DND-41 (cell line): Measurements from ENCODE around the gene KAZN.

Experiments
- ATAC-seq: fragments of 200-7000 bp; cut with Tn5 transposase; 3 replicates; pipeline ENCODE4 v1.9.1; 2021; ENCODE audit warnings: low read depth; ENCODE audit not compliant: insufficient read depth
- DNase-seq: peaks from one replicate; pipeline ENCODE4 v3.0.0-alpha.2; 2020
- H2AFZ ChIP-seq: 2 replicates; pipeline ENCODE4 v1.6.0; 2012; ENCODE audit warnings: low read depth, low read length
- H3K27ac ChIP-seq: 2 replicates; pipeline ENCODE4 v1.5.1; 2012; ENCODE audit warnings: low read length, inconsistent platforms
- H3K27me3 ChIP-seq: fragments of 200-600 bp; sonication (generic); 2 replicates; pipeline ENCODE4 v1.6.0; 2012; ENCODE audit warnings: low read length, mild to moderate bottlenecking, inconsistent platforms; ENCODE audit not compliant: insufficient read depth, poor library complexity
- H3K36me3 ChIP-seq: 2 replicates; pipeline ENCODE4 v1.5.1; 2012; ENCODE audit warnings: low read length, inconsistent platforms; ENCODE audit not compliant: insufficient read depth
- H3K4me1 ChIP-seq: 2 replicates; pipeline ENCODE4 v1.5.1; 2012; ENCODE audit warnings: mild to moderate bottlenecking, low read length; ENCODE audit not compliant: insufficient read depth
- H3K4me2 ChIP-seq: 2 replicates; pipeline ENCODE4 v1.6.0; 2012; ENCODE audit warnings: mild to moderate bottlenecking, moderate library complexity, low read length, inconsistent platforms; ENCODE audit not compliant: insufficient read depth
- H3K4me3 ChIP-seq, 2 experiments: fragments of 200-600 bp in 1 of 2; shearing (Covaris generic) in 1 of 2; 2 replicates each; pipeline ENCODE4 v1.5.1; 2012 to 2016; ENCODE audit warnings: inconsistent platforms in 2 of 2, low read length in 2 of 2, mild to moderate bottlenecking in 2 of 2, low read depth in 1 of 2, moderate library complexity in 1 of 2
- H3K79me2 ChIP-seq: 2 replicates; pipeline ENCODE4 v1.6.0; 2012; ENCODE audit warnings: low read length, inconsistent platforms; ENCODE audit not compliant: insufficient read depth
- H3K9ac ChIP-seq: 2 replicates; pipeline ENCODE4 v1.6.0; 2012; ENCODE audit warnings: low read depth, mild to moderate bottlenecking, inconsistent platforms, low read length, moderate library complexity
- H3K9me3 ChIP-seq: 2 replicates; pipeline ENCODE4 v1.5.1; 2012; ENCODE audit warnings: low read length, moderate library complexity, mild to moderate bottlenecking, inconsistent platforms; ENCODE audit not compliant: insufficient read depth, severe bottlenecking
- H4K20me1 ChIP-seq: 2 replicates; pipeline ENCODE4 v1.6.0; 2012; ENCODE audit warnings: low read length; ENCODE audit not compliant: insufficient read depth
- CTCF ChIP-seq: IDR thresholded peaks from 2 replicates; pipeline ENCODE4 v1.5.1; 2012; ENCODE audit warnings: borderline replicate concordance, low read length, moderate library complexity, mild to moderate bottlenecking; ENCODE audit not compliant: poor library complexity, severe bottlenecking; ENCODE audit errors: extremely low read depth
- EZH2 ChIP-seq: IDR thresholded peaks from 3 replicates; pipeline ENCODE4 v1.6.1; 2012; ENCODE audit warnings: borderline replicate concordance, low read depth, mild to moderate bottlenecking, moderate library complexity, low read length, inconsistent platforms; ENCODE audit not compliant: severe bottlenecking

The KAZN gene

GRCh38 chr1:15020943-15021745 lies 422.7 kb downstream of the KAZN start:
- Histone ChIP-seq H3K36me3 (no peaks in the 10 kb centered on the region), H3K27me3 (no peaks in the 10 kb centered on the region)

GRCh38 chr1:15022048-15022447 lies 423.6 kb downstream of the KAZN start:
- no peaks in the 10 kb centered on the region for H3K4me1 ChIP-seq
- H3K27ac ChIP-seq = no peak overlapping the region
- H3K4me2 ChIP-seq = no peak overlapping the region
- no peaks in the 10 kb centered on the region for H3K27me3 ChIP-seq
- no peak overlapping the region for H3K9ac ChIP-seq
- TF ChIP-seq CTCF = no peak
- TF ChIP-seq EZH2 = no peak
- H3K4me3 ChIP-seq = no peak overlapping the region
- H2AFZ ChIP-seq = no peak overlapping the region
- H3K79me2 ChIP-seq = no peaks in the 10 kb centered on the region
- H4K20me1 ChIP-seq = peaks cover 36% of the 10 kb centered on the region
- DNase-seq (no peak), ATAC-seq (no peak)
- no peaks in the 10 kb centered on the region for H3K36me3 ChIP-seq
- H3K9me3 ChIP-seq = no peaks in the 10 kb centered on the region

More at GRCh38 chr1:15020943-15021745, 422.7 kb downstream of the KAZN start:
- TF ChIP-seq CTCF (no peak), EZH2 (no peak)
- H3K9ac ChIP-seq = no peak overlapping the region
- no peaks in the 10 kb centered on the region for H3K4me1 ChIP-seq
- H3K4me3 ChIP-seq = no peak overlapping the region
- H3K4me2 ChIP-seq = no peak overlapping the region
- ATAC-seq = no peak
- no peaks in the 10 kb centered on the region for H3K79me2 ChIP-seq
- no peaks in the 10 kb centered on the region for H3K9me3 ChIP-seq
- peaks cover 40% of the 10 kb centered on the region for H4K20me1 ChIP-seq
- H3K27ac ChIP-seq = no peak overlapping the region
- no peak for DNase-seq
- no peak overlapping the region for H2AFZ ChIP-seq

DNA sequence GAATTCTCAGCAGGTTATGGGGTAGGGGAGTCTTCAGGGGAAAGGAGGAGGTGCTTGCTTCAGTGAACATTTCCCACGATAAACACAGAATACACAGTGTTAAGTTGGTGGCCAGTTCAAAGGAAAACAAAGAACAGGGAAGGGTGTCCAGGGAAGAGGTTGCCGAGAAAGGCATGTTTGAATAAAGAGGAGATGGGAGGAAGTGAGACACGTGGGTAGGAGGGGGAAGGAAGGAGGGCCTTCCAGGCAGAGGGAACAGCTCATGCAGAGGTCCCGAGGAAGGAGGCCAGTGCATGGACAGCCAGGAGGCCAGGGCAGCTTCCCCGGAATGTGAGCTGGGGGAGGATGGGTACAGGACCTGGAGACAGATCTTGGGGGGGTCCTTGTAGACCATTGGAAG lies 424.7 kb downstream of the KAZN start:
- ATAC-seq (no peak), DNase-seq (no peak)
- H2AFZ ChIP-seq = no peak overlapping the region
- no peak overlapping the region for H3K27ac ChIP-seq
- H3K4me1 ChIP-seq = no peaks in the 10 kb centered on the region
- H3K9me3 ChIP-seq = no peaks in the 10 kb centered on the region
- 0 out of 2 replicates have a peak, but pooled peaks cover 2% of the 10 kb centered on the region for H3K79me2 ChIP-seq
- H3K4me2 ChIP-seq = no peak overlapping the region
- H3K4me3 ChIP-seq = no peak overlapping the region
- H4K20me1 ChIP-seq = peaks cover 47% of the 10 kb centered on the region
- H3K27me3 ChIP-seq = no peaks in the 10 kb centered on the region
- no peaks in the 10 kb centered on the region for H3K36me3 ChIP-seq
- H3K9ac ChIP-seq = no peak overlapping the region
- TF ChIP-seq CTCF (no peak), EZH2 (no peak)
